ENCODE measurements around the gene VWDE.

The VWDE gene

GRCh38 chr7:12300415-12300814 is 103.2 kb downstream of the VWDE start:
- DNase-seq = no peak
- intact Hi-C loops (cut with DNase I) = no loop called here

DNA sequence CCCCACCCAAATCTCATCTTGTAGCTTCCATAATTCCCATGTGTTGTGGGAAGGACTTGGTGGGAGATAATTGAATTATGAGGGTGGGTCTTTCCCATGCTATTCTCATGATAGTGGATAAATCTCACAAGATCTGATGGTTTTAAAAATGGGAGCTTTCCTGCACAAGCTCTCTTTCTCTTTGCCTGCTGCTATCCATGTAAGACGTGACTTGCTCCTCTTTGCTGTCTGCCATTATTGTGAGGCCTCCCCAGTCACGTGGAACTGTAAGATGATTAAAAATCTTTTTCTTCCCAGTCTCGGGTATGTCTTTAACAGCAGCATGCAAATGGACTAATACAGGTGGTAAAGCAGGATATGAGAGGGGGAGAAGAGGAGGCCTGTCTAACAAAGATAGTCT is 104.3 kb downstream of the VWDE start:
- no peak for DNase-seq
- intact Hi-C loops (cut with DNase I) = no loop called here

GRCh38 chr7:12297283-12298108 is 106.2 kb downstream of the VWDE start:
- DNase-seq = no peak
- intact Hi-C loops (cut with DNase I) = no loop called here

GRCh38 chr7:12296051-12296570 is 107.6 kb downstream of the VWDE start:
- intact Hi-C loops (cut with DNase I) = no loop called here
- no peak for DNase-seq

DNA sequence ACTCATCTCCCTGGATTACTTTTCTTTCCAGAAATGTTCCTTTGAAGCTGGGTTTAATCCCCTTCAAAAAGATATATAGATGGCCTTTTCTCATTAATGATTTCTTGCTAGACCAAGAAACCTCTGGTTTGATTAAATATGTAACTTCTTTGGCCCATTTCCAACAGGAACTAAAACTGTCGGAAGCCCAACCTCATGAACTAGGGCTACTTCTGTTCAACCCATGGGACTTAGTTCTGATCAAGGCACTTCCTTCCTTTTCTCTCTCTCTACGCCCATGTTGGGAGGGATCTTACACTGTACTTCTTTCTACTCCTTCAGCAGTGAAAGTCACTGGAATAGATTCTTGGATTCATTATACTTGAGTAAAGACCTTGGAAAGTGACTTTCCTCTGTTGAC is 109.0 kb downstream of the VWDE start:
- intact Hi-C loops (cut with DNase I) = no loop called here
- DNase-seq = no peak

GRCh38 chr7:12291870-12292269 is 111.8 kb downstream of the VWDE start:
- intact Hi-C loops (cut with DNase I) = no loop called here
- DNase-seq = no peak

DNA sequence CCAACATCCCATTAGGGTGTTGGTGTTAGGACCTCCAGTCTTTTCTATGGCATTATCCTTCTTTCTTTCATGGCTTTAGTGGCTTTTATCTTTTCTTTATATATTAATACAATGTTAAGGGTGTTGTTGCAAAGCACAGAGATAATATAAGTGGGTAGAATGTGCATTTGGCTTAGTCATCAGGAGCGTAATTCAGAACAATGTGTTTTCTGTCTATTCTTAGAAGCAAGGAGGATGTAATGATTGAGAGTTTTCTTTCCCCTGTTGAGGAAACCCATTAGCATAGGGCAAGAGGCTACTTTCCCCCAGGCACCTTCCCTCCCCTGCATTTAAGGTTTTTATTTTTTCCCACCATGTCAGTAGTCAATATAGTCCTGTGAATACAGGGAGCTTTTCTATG is 112.9 kb downstream of the VWDE start:
- intact Hi-C loops (cut with DNase I) = no loop called here
- DNase-seq = no peak

GRCh38 chr7:12289996-12290395 is 113.7 kb downstream of the VWDE start:
- DNase-seq = no peak
- intact Hi-C loops (cut with DNase I) = no loop called here

- no peak for DNase-seq
- intact Hi-C loops (cut with DNase I) = no loop called here
Observed at GRCh38 chr7:12287901-12288300, 115.8 kb downstream of the VWDE start.

DNA sequence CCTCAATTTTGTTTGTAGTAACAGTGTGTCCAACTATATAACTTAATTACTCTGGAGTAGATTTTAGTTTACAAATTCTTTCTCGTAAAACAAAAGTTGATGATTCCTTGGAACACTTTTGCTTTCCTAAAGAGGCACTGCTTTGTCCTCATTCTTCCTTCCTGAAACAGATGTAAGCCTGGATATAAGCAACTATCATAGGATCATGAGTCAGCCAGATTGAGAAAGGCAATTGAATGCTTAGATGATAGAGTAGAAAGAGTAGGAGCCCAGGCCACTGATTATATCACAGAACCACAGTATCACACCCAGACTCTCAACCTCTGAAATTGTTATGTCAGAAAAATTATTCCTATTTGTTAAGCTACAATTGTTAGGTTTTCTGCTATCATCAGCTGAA is 122.6 kb downstream of the VWDE start:
- intact Hi-C loops (cut with DNase I) = no loop called here
- DNase-seq = no peak

All from head of caudate nucleus (tissue), 42 donors.